B cell (primary cell): ENCODE results near the gene SOCS3.

Experiments used
- CTCF ChIP-seq: fragments of 200-600 bp; IDR thresholded peaks from one replicate; pipeline ENCODE4 v1.8.0; 2022; ENCODE audit warnings: antibody characterized with exemption, mild to moderate bottlenecking
- EZH2 ChIP-seq: IDR thresholded peaks from 2 replicates; pipeline ENCODE4 v1.6.1; 2012; ENCODE audit warnings: borderline replicate concordance, low read depth, mild to moderate bottlenecking, moderate library complexity, low read length; ENCODE audit not compliant: insufficient read depth, poor library complexity, severe bottlenecking

- TF ChIP-seq CTCF (no peak), EZH2 (no peak)
Measured at GRCh38 chr17:78324391-78325075, 35.3 kb downstream of the SOCS3 start.
